Endothelial cell of umbilical vein (primary cell): ENCODE data around the gene SLC4A5. TPM values are rescaled to one million over a fixed set of nuclear protein-coding genes. Genes with fewer than 3 reads are reported as not detected.

Source experiments
- BruUV-seq: library from RNA; stranded (reverse); fragments of 400-500 nt; replicated peaks from 2 replicates; lab custom pipeline; 2021; lab: Mats Ljungman, UMichigan
- CTCF ChIA-PET: fragments of 300-600, 350-600 bp; sonication (Branson Sonifier 250); formaldehyde crosslinking; loops from one replicate; lab custom pipeline; 2021; ENCODE audit warnings: antibody characterized with exemption, inconsistent platforms; lab: Charles Lee
- POLR2A ChIA-PET: fragments of 300-600, 350-600 bp; sonication (Branson Sonifier 250); formaldehyde crosslinking; loops from one replicate; lab custom pipeline; 2021; ENCODE audit warnings: antibody characterized with exemption, inconsistent platforms; lab: Charles Lee
- DNase-seq: peaks from one replicate; pipeline ENCODE4 v3.0.0-alpha.2; 2011; ENCODE audit warnings: low read depth, low spot score
- FAIRE-seq: peaks from 2 replicates; lab custom pipeline; 2011; peaks lifted over from hg19 to GRCh38; lab: Jason Lieb, UNC
- H2AFZ ChIP-seq: 2 replicates; pipeline ENCODE4 v1.6.0; 2012; ENCODE audit warnings: low read depth, low read length, control low read depth, inconsistent platforms
- H3K27ac ChIP-seq: 2 replicates; pipeline ENCODE4 v1.5.1; 2011; ENCODE audit warnings: low read depth, mild to moderate bottlenecking, control low read depth, low read length, moderate library complexity; ENCODE audit not compliant: insufficient read depth
- H3K27me3 ChIP-seq, 2 experiments: 2 replicates each; pipeline versions ENCODE4 v1.6.0 to v1.6.1; 2011; ENCODE audit warnings: low read length in 2 of 2, mixed read lengths in 1 of 2; ENCODE audit not compliant: control insufficient read depth in 2 of 2, insufficient read depth in 2 of 2
- H3K36me3 ChIP-seq, 2 experiments: 2 replicates in 1 of 2; 3 replicates in 1 of 2; pipeline ENCODE4 v1.5.1; 2011; ENCODE audit warnings: low read length in 2 of 2, mild to moderate bottlenecking in 1 of 2, moderate library complexity in 1 of 2; ENCODE audit not compliant: control insufficient read depth in 2 of 2, insufficient read depth in 2 of 2; ENCODE audit errors: extremely low read depth in 1 of 2
- H3K4me1 ChIP-seq: 3 replicates; pipeline ENCODE4 v1.5.1; 2011; ENCODE audit warnings: mild to moderate bottlenecking, low read length; ENCODE audit not compliant: control insufficient read depth, insufficient read depth; ENCODE audit errors: extremely low read depth
- H3K4me2 ChIP-seq: 2 replicates; pipeline ENCODE4 v1.6.1; 2011; ENCODE audit warnings: low read length, control low read depth, mixed read lengths; ENCODE audit not compliant: insufficient read depth
- H3K4me3 ChIP-seq, 3 experiments: fragments of 200-600 bp in 1 of 3; sonication (generic), shearing (Covaris generic) in 1 of 3; replicated peaks in 1 of 3; 2 replicates each; pipeline ENCODE4 v1.5.1; 2011 to 2016; ENCODE audit warnings: control low read depth in 3 of 3, low read length in 3 of 3, mild to moderate bottlenecking in 2 of 3, inconsistent platforms in 1 of 3, low read depth in 1 of 3, moderate library complexity in 1 of 3; ENCODE audit not compliant: insufficient read depth in 1 of 3
- H3K79me2 ChIP-seq: 2 replicates; pipeline ENCODE4 v1.6.0; 2012; ENCODE audit warnings: low read length, inconsistent platforms; ENCODE audit not compliant: control insufficient read depth, insufficient read depth
- H3K9ac ChIP-seq: replicated peaks from 2 replicates; pipeline ENCODE3; 2011; ENCODE audit warnings: low read length, control low read depth; ENCODE audit not compliant: insufficient read depth; ENCODE audit errors: extremely low read depth
- H3K9me1 ChIP-seq: replicated peaks from 3 replicates; pipeline ENCODE4 v1.6.0; 2011; ENCODE audit warnings: mild to moderate bottlenecking, low read length; ENCODE audit not compliant: control insufficient read depth, insufficient read depth; ENCODE audit errors: extremely low read depth
- H3K9me3 ChIP-seq: replicated peaks from 2 replicates; pipeline ENCODE4 v1.5.1; 2012; ENCODE audit warnings: low read length, inconsistent platforms; ENCODE audit not compliant: control insufficient read depth, insufficient read depth
- H4K20me1 ChIP-seq: replicated peaks from 2 replicates; pipeline ENCODE3; 2011; ENCODE audit warnings: mild to moderate bottlenecking, low read length; ENCODE audit not compliant: control insufficient read depth, insufficient read depth; ENCODE audit errors: extremely low read depth
- FOS ChIP-seq: IDR thresholded peaks from 2 replicates; pipeline ENCODE4 v1.6.1; 2011; ENCODE audit warnings: mild to moderate bottlenecking, low read length, moderate library complexity, borderline replicate concordance; ENCODE audit not compliant: insufficient read depth
- JUN ChIP-seq: IDR thresholded peaks from 2 replicates; pipeline ENCODE4 v1.6.1; 2011; ENCODE audit warnings: borderline replicate concordance, low read depth; ENCODE audit not compliant: insufficient read length, insufficient read depth
- dilution Hi-C: fragments of 300-500 bp; cut with MboI; formaldehyde crosslinking; loops from one replicate; pipeline ENCODE4 v1.15.0; 2019; ENCODE audit warnings: low sequenced_read_pairs; ENCODE audit not compliant: extremely low pct_ligation_motif_present
- intact Hi-C: fragments of 100-400 bp; cut with micrococcal nuclease; formaldehyde crosslinking; loops from one replicate; pipeline ENCODE4 v1.10.0; 2022
- polyA plus RNA-seq, 4 experiments: library from polyadenylated mRNA; depleted of rRNA in 3 of 4; stranded (reverse) in 3 of 4; unstranded in 1 of 4; fragments of >200 nt; gene quantifications; 2 replicates each; pipeline versions ENCODE4 v1.2.1 to v1.2.3, GENCODE V29; 2011 to 2012; ENCODE audit warnings: missing spikeins in 1 of 4
- total RNA-seq: library from RNA; stranded (reverse); gene quantifications from 2 replicates; pipeline ENCODE4 v1.2.3, GENCODE V29; 2021

SLC4A5 gene
- total and polyA plus RNA-seq, 2 donors (not counting 3 experiments of a cell fraction or from before 2014, with no cell fraction given): 0.12 to 0.97 TPM

- Histone ChIP-seq H3K9me3 (no peaks in the 10 kb centered on the region), H3K4me1 (no peaks in the 10 kb centered on the region), H3K9me1 (no peaks in the 10 kb centered on the region), H3K36me3 (no peaks in the 10 kb centered on the region), H3K27ac (no peak overlapping the region), H3K79me2 (no peaks in the 10 kb centered on the region), H3K4me2 (no peak overlapping the region), H3K4me3 (no peak overlapping the region), H3K27me3 (peaks cover 0 to 1% of the 10 kb centered on the region in 2 experiments), H3K9ac (no peak overlapping the region), H2AFZ (no peak overlapping the region), H4K20me1 (no peaks in the 10 kb centered on the region)
- ChIA-PET POLR2A (no interaction called here), CTCF (interaction anchor here (1.3 kb wide), 1 partner anchor 11 kb away, joined by 4 read pairs; no protein-coding TSS in a partner anchor)
- DNase-seq: no peak
- intact Hi-C loops (no loop called here), dilution Hi-C loops (no loop called here)
- BruUV-seq: no TSS peak
- TF ChIP-seq FOS: no peak
- no peak for FAIRE-seq
Measured at GRCh38 chr2:74227646-74228045, 115.6 kb downstream of the SLC4A5 start.

GRCh38 chr2:74226648-74227213 lies 116.5 kb downstream of the SLC4A5 start:
- Histone ChIP-seq H3K4me3 (no peak overlapping the region), H3K36me3 (no peaks in the 10 kb centered on the region), H4K20me1 (no peaks in the 10 kb centered on the region), H3K9me3 (no peaks in the 10 kb centered on the region), H3K79me2 (no peaks in the 10 kb centered on the region), H3K4me1 (no peaks in the 10 kb centered on the region), H3K27me3 (peaks cover 0 to 1% of the 10 kb centered on the region in 2 experiments), H3K4me2 (no peak overlapping the region), H2AFZ (no peak overlapping the region), H3K27ac (no peak overlapping the region), H3K9ac (no peak overlapping the region), H3K9me1 (no peaks in the 10 kb centered on the region)
- DNase-seq (no peak), FAIRE-seq (no peak)
- intact Hi-C loops: no loop called here
- ChIA-PET CTCF (no interaction called here), POLR2A (no interaction called here)
- no TSS peak for BruUV-seq
- dilution Hi-C loops: no loop called here
- TF ChIP-seq JUN: no peak
